Measurements from ENCODE around the gene WT1.

- no peak for TF ChIP-seq GABPA (IDR thresholded peaks at IDR 0.05 in 1 of 2, conservative IDR thresholded peaks at IDR 0.05 in 1 of 2)
- TF ChIP-seq RAD21 (IDR thresholded peaks at IDR 0.05), result no peak
- TF ChIP-seq CTCF (IDR thresholded peaks at IDR 0.05; ENCODE audit: low read depth, low read length, missing input control), result no peak
Observed at GRCh38 chr11:32429477-32429876, 5.9 kb downstream of the WT1 start.

All from liver (tissue), 3 donors.